DLD1 (cell line): ENCODE data around the gene C1QTNF2.

Experiments used
- in situ Hi-C: cut with HindIII; loops from 2 replicates; pipeline ENCODE4 v1.10.0; 2017; ENCODE audit warnings: low sequenced_read_pairs

Gene C1QTNF2

GRCh38 chr5:160310140-160310539, 60.3 kb downstream of the C1QTNF2 start:
- in situ Hi-C loops: no loop called here

GRCh38 chr5:160306696-160307095, 63.7 kb downstream of the C1QTNF2 start:
- in situ Hi-C loops: no loop called here

GRCh38 chr5:160305319-160305718, 65.1 kb downstream of the C1QTNF2 start:
- in situ Hi-C loops: no loop called here

GRCh38 chr5:160303690-160304089, 66.7 kb downstream of the C1QTNF2 start:
- in situ Hi-C loops: no loop called here

- in situ Hi-C loops: no loop called here
Measured at GRCh38 chr5:160298189-160298588, 72.2 kb downstream of the C1QTNF2 start.

GRCh38 chr5:160297776-160298175, 72.7 kb downstream of the C1QTNF2 start:
- in situ Hi-C loops: no loop called here
